K562 (cell line): Measurements from ENCODE around the gene PSMC3IP. TPM values are rescaled to one million over a fixed set of nuclear protein-coding genes. Genes with fewer than 3 reads are reported as not detected.

Source experiments
- CHCHD3 ChIP-seq: fragments of 250-450 bp; sonication (Bioruptor Pico); IDR thresholded peaks from 2 replicates; pipeline ENCODE4 v2.1.2; 2022; ENCODE audit warnings: mild to moderate bottlenecking
- ESRRA ChIP-seq: fragments of 450-650 bp; IDR thresholded peaks from 2 replicates; pipeline ENCODE4 v1.6.1; 2014; ENCODE audit warnings: low read depth, mild to moderate bottlenecking, moderate library complexity, borderline replicate concordance
- GATAD2A ChIP-seq: fragments of 450-650 bp; IDR thresholded peaks from 2 replicates; pipeline ENCODE4 v1.6.1; 2017
- NBN ChIP-seq: fragments of 450-650 bp; IDR thresholded peaks from 2 replicates; pipeline ENCODE4 v1.6.1; 2016; ENCODE audit warnings: low read depth, mild to moderate bottlenecking
- NONO ChIP-seq, 2 experiments: fragments of 200-400 bp in 1 of 2; fragments of 450-650 bp in 1 of 2; formaldehyde crosslinking in 1 of 2; IDR thresholded peaks; 2 replicates each; pipeline ENCODE4 v1.6.1; 2017; ENCODE audit warnings: low read depth in 2 of 2, mild to moderate bottlenecking in 2 of 2, moderate library complexity in 2 of 2, low read length in 1 of 2
- POLR2B ChIP-seq: fragments of 450-650 bp; IDR thresholded peaks from 2 replicates; pipeline ENCODE4 v1.6.1; 2018; ENCODE audit warnings: low read depth; ENCODE audit not compliant: partially characterized antibody
- RBM15 ChIP-seq: fragments of 200-400 bp; formaldehyde crosslinking; IDR thresholded peaks from 2 replicates; pipeline ENCODE4 v1.6.1; 2018; ENCODE audit warnings: mild to moderate bottlenecking, low read length, moderate library complexity; ENCODE audit not compliant: insufficient read depth
- SMARCA5 ChIP-seq: fragments of 450-650 bp; IDR thresholded peaks from 2 replicates; pipeline ENCODE4 v1.6.1; 2016
- SP2 ChIP-seq: IDR thresholded peaks from 2 replicates; pipeline ENCODE4 v1.6.1; 2011; ENCODE audit warnings: mild to moderate bottlenecking, low read depth, low read length, moderate library complexity; ENCODE audit not compliant: poor library complexity, severe bottlenecking; ENCODE audit errors: extremely low read depth
- TRIM24 ChIP-seq, 2 experiments: fragments of 450-650 bp; IDR thresholded peaks; 2 replicates each; pipeline ENCODE4 v1.6.1; 2016
- XRCC4 ChIP-seq: IDR thresholded peaks from one replicate; pipeline ENCODE4 v1.6.1; 2011; ENCODE audit not compliant: insufficient read depth, insufficient read length; ENCODE audit errors: extremely low read depth
- ZNF121 ChIP-seq: sonication (generic); formaldehyde crosslinking; conservative IDR thresholded peaks from 2 replicates; pipeline ENCODE4 v1.8.0; 2022; ENCODE audit warnings: missing genetic modification reagents
- ZNF217 ChIP-seq: sonication (generic); formaldehyde crosslinking; IDR thresholded peaks from 2 replicates; pipeline ENCODE4 v1.8.0; 2022; ENCODE audit warnings: mild to moderate bottlenecking, missing genetic modification reagents
- ZNF347 ChIP-seq: fragments of 450-650 bp; formaldehyde crosslinking; IDR thresholded peaks from 2 replicates; pipeline ENCODE4 v1.4.0; 2020; ENCODE audit warnings: low read depth, mild to moderate bottlenecking, moderate library complexity
- ZNF354B ChIP-seq: fragments of 250-450 bp; sonication (Bioruptor Pico); IDR thresholded peaks from 2 replicates; pipeline ENCODE4 v1.4.0; 2020
- polyA plus RNA-seq, 8 experiments: library from polyadenylated mRNA; depleted of rRNA in 4 of 8; stranded (reverse) in 5 of 8; unstranded in 3 of 8; fragments of >200 nt; fragmentation: Nextera tagmentation in 2 of 8; fragmentation: Illumina TruSeq in 1 of 8; extraction: Ambion mirVana in 2 of 8; extraction: Trizol in 1 of 8; gene quantifications; 2 replicates each; pipeline versions ENCODE4 v1.2.1 to v1.2.3, GENCODE V29; 2011 to 2014; ENCODE audit warnings: inconsistent platforms in 1 of 8, missing spikeins in 1 of 8
- total RNA-seq, 7 experiments: library from RNA; depleted of rRNA in 6 of 7; stranded (reverse); fragments of >200 nt in 6 of 7; fragmentation: Illumina TruSeq in 2 of 7; extraction: Trizol in 2 of 7; gene quantifications; 2 replicates each; pipeline versions ENCODE4 v1.2.1 to v1.2.3, GENCODE V29; 2011 to 2021; ENCODE audit warnings: low replicate concordance in 1 of 7
- TF ChIP-seq, protein P1 (sequence below), 2 experiments: fragments of 450-650 bp; IDR thresholded peaks; 2 replicates each; pipeline ENCODE4 v1.6.1; 2016
- TF ChIP-seq, protein P2 (sequence below): IDR thresholded peaks from 3 replicates; pipeline ENCODE4 v1.6.1; 2011; ENCODE audit warnings: borderline replicate concordance, mild to moderate bottlenecking, moderate library complexity; ENCODE audit not compliant: insufficient read length; ENCODE audit errors: extremely low read depth
- TF ChIP-seq, protein P3 (sequence below): fragments of 450-650 bp; IDR thresholded peaks from 2 replicates; pipeline ENCODE4 v1.6.1; 2018; ENCODE audit not compliant: partially characterized antibody
- TF ChIP-seq, protein P4 (sequence below): sonication (generic); formaldehyde crosslinking; IDR thresholded peaks from 2 replicates; pipeline ENCODE4 v1.8.0; 2022; ENCODE audit warnings: missing genetic modification reagents, mild to moderate bottlenecking, moderate library complexity, borderline replicate concordance

The PSMC3IP gene
- total and polyA plus RNA-seq, 9 of the 15 experiments (the other 6 are each of a cell fraction or from before 2014, with no cell fraction given) = 13.8 to 65.6 (median 32.8) TPM

DNA sequence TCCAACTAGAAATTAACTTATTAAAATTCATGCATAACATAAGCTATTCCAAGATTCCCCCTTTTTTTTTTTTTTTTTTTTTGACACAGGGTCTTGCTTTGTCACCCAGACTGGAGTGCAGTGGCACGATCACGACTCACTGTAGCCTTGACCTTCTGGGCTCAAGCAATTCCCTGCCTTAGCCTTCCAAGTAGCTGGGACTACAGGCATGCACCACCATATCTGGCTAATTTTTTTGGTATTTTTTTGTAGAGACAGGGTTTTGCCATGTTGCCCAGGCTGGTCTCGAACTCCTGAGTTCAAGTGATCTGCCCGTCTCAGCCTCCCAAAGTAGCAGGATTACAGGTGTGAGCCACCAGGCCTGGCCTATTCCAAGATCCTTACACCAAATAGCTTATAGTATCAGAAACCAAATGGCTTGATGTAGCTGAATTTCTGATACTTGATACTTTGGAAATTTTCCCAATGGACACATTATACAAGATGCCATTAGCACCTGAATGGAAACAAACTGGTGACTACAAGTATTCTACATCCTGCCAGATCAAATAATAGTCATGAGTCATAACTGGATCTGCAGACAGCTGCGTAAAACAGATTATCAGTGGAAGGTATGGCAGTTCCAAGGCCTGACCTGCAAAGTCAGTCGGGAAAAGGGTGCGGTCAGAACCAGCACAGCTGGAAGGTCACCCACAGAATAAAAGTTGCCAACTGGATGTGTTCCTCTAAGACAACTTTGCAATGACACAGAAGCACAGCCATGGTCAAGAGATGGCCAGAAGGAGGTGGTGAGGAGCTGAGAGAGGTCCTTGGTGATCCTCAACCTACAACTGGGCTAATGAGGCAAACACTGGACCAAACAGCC lies 46.4 kb upstream of the PSMC3IP start (continued):
- TF ChIP-seq NONO (IDR thresholded peaks at IDR 0.05; ENCODE audit: low read depth in 2 of 2, low read length in 1 of 2) (no peak), CHCHD3 (CRISPR knock-in tag) (no peak), SP2 (no peak), TRIM24 (IDR thresholded peaks at IDR 0.05) (peak; percentile 79 to 82), ZNF217 (CRISPR knock-in tag) (no peak), ZNF347 (CRISPR knock-in tag) (no peak), ESRRA (peak; percentile 89), SMARCA5 (0 out of 2 replicates have a peak, but pooled peaks have one; percentile 30), GATAD2A (peak; percentile 92), ZNF121 (no peak), RBM15 (no peak), NBN (0 out of 2 replicates have a peak, but pooled peaks have one; percentile 48), ZNF354B (no peak), POLR2B (no peak), XRCC4 (no peak)
- TF ChIP-seq, protein P1, sequence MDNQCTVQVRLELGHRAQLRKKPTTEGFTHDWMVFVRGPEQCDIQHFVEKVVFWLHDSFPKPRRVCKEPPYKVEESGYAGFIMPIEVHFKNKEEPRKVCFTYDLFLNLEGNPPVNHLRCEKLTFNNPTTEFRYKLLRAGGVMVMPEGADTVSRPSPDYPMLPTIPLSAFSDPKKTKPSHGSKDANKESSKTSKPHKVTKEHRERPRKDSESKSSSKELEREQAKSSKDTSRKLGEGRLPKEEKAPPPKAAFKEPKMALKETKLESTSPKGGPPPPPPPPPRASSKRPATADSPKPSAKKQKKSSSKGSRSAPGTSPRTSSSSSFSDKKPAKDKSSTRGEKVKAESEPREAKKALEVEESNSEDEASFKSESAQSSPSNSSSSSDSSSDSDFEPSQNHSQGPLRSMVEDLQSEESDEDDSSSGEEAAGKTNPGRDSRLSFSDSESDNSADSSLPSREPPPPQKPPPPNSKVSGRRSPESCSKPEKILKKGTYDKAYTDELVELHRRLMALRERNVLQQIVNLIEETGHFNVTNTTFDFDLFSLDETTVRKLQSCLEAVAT (IDR thresholded peaks at IDR 0.05) = peak in 1 of 2 experiments; percentile 74; a peak in 1 of 4 replicates
- TF ChIP-seq, protein P2, sequence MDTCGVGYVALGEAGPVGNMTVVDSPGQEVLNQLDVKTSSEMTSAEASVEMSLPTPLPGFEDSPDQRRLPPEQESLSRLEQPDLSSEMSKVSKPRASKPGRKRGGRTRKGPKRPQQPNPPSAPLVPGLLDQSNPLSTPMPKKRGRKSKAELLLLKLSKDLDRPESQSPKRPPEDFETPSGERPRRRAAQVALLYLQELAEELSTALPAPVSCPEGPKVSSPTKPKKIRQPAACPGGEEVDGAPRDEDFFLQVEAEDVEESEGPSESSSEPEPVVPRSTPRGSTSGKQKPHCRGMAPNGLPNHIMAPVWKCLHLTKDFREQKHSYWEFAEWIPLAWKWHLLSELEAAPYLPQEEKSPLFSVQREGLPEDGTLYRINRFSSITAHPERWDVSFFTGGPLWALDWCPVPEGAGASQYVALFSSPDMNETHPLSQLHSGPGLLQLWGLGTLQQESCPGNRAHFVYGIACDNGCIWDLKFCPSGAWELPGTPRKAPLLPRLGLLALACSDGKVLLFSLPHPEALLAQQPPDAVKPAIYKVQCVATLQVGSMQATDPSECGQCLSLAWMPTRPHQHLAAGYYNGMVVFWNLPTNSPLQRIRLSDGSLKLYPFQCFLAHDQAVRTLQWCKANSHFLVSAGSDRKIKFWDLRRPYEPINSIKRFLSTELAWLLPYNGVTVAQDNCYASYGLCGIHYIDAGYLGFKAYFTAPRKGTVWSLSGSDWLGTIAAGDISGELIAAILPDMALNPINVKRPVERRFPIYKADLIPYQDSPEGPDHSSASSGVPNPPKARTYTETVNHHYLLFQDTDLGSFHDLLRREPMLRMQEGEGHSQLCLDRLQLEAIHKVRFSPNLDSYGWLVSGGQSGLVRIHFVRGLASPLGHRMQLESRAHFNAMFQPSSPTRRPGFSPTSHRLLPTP = peak; percentile 17
- TF ChIP-seq, protein P3, sequence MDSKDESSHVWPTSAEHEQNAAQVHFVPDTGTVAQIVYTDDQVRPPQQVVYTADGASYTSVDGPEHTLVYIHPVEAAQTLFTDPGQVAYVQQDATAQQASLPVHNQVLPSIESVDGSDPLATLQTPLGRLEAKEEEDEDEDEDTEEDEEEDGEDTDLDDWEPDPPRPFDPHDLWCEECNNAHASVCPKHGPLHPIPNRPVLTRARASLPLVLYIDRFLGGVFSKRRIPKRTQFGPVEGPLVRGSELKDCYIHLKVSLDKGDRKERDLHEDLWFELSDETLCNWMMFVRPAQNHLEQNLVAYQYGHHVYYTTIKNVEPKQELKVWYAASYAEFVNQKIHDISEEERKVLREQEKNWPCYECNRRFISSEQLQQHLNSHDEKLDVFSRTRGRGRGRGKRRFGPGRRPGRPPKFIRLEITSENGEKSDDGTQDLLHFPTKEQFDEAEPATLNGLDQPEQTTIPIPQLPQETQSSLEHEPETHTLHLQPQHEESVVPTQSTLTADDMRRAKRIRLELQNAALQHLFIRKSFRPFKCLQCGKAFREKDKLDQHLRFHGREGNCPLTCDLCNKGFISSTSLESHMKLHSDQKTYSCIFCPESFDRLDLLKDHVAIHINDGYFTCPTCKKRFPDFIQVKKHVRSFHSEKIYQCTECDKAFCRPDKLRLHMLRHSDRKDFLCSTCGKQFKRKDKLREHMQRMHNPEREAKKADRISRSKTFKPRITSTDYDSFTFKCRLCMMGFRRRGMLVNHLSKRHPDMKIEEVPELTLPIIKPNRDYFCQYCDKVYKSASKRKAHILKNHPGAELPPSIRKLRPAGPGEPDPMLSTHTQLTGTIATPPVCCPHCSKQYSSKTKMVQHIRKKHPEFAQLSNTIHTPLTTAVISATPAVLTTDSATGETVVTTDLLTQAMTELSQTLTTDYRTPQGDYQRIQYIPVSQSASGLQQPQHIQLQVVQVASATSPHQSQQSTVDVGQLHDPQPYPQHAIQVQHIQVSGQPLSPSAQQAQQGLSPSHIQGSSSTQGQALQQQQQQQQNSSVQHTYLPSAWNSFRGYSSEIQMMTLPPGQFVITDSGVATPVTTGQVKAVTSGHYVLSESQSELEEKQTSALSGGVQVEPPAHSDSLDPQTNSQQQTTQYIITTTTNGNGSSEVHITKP = peak; percentile 19
- TF ChIP-seq, protein P4, sequence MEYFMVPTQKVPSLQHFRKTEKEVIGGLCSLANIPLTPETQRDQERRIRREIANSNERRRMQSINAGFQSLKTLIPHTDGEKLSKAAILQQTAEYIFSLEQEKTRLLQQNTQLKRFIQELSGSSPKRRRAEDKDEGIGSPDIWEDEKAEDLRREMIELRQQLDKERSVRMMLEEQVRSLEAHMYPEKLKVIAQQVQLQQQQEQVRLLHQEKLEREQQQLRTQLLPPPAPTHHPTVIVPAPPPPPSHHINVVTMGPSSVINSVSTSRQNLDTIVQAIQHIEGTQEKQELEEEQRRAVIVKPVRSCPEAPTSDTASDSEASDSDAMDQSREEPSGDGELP (CRISPR knock-in tag) = peak; percentile 96
